T-helper 2 cell treated with Interferon-gamma antibody and Interleukin-4, amounts not matched to agents 5 μg/mL and 100 μg/mL, for 36 hours (primary cell): Measurements from ENCODE around the gene UNC5C.
"Not testable (repeated sequence)": the region's sequence is repeated elsewhere in the genome, so short reads cannot be mapped to it uniquely, and the experiment has no call there.

Experiments used
- DNase-seq: peaks from one replicate; pipeline ENCODE4 v3.0.0; 2021; ENCODE audit warnings: low spot score
- H3K27ac Mint-ChIP-seq: one replicate; pipeline ENCODE4 v1.8.0; 2021; ENCODE audit warnings: mild to moderate bottlenecking, mixed read lengths
- H3K27me3 Mint-ChIP-seq: one replicate; pipeline ENCODE4 v1.8.0; 2021; ENCODE audit warnings: low read depth, mixed read lengths
- H3K36me3 Mint-ChIP-seq: one replicate; pipeline ENCODE4 v1.8.0; 2021; ENCODE audit warnings: low read depth, mixed read lengths
- H3K4me1 Mint-ChIP-seq: one replicate; pipeline ENCODE4 v1.8.0; 2021; ENCODE audit warnings: low read depth, mixed read lengths
- H3K4me3 Mint-ChIP-seq: one replicate; pipeline ENCODE4 v1.8.0; 2022; ENCODE audit warnings: mild to moderate bottlenecking, moderate library complexity, mixed read lengths
- H3K9me3 Mint-ChIP-seq: one replicate; pipeline ENCODE4 v1.8.0; 2021; ENCODE audit warnings: mixed read lengths

The UNC5C gene

GRCh38 chr4:95159384-95159783 lies 389.4 kb downstream of the UNC5C start:
- Mint-ChIP-seq H3K27ac (no peak overlapping the region), H3K4me3 (no peak overlapping the region), H3K36me3 (no peaks in the 10 kb centered on the region), H3K4me1 (peaks cover 26% of the 10 kb centered on the region), H3K27me3 (peaks cover 8% of the 10 kb centered on the region), H3K9me3 (no peaks in the 10 kb centered on the region)
- no peak for DNase-seq

GRCh38 chr4:95158626-95159025 lies 390.1 kb downstream of the UNC5C start:
- H3K4me1 Mint-ChIP-seq, result peaks cover 26% of the 10 kb centered on the region
- no peaks in the 10 kb centered on the region for H3K9me3 Mint-ChIP-seq
- H3K27me3 Mint-ChIP-seq, result peaks cover 8% of the 10 kb centered on the region

GRCh38 chr4:95158045-95158444 lies 390.7 kb downstream of the UNC5C start:
- Mint-ChIP-seq H3K27ac (no peak overlapping the region), H3K4me1 (peaks cover 26% of the 10 kb centered on the region), H3K36me3 (no peaks in the 10 kb centered on the region)

More at GRCh38 chr4:95158626-95159025, 390.1 kb downstream of the UNC5C start:
- no peak overlapping the region for H3K4me3 Mint-ChIP-seq
- no peaks in the 10 kb centered on the region for H3K36me3 Mint-ChIP-seq
- H3K27ac Mint-ChIP-seq, result no peak overlapping the region
- DNase-seq, result no peak

GRCh38 chr4:95157596-95157995 lies 391.2 kb downstream of the UNC5C start:
- Mint-ChIP-seq H3K4me3 (no peak overlapping the region), H3K27me3 (peaks cover 6% of the 10 kb centered on the region), H3K9me3 (no peaks in the 10 kb centered on the region), H3K36me3 (no peaks in the 10 kb centered on the region), H3K27ac (no peak overlapping the region), H3K4me1 (peaks cover 26% of the 10 kb centered on the region)
- no peak for DNase-seq

More at GRCh38 chr4:95158045-95158444, 390.7 kb downstream of the UNC5C start:
- Mint-ChIP-seq H3K27me3 (peaks cover 8% of the 10 kb centered on the region), H3K4me3 (no peak overlapping the region), H3K9me3 (no peaks in the 10 kb centered on the region)
- DNase-seq, result no peak

GRCh38 chr4:95156452-95156765 lies 392.4 kb downstream of the UNC5C start:
- Mint-ChIP-seq H3K9me3 (no peaks in the 10 kb centered on the region), H3K27ac (peak overlapping the region; percentile 92), H3K4me1 (peaks cover 26% of the 10 kb centered on the region), H3K4me3 (peak overlapping the region; percentile 72), H3K27me3 (peaks cover 6% of the 10 kb centered on the region), H3K36me3 (no peaks in the 10 kb centered on the region)
- DNase-seq, result no peak

- Mint-ChIP-seq H3K4me3 (peak overlapping the region; percentile 72), H3K27ac (peak overlapping the region; percentile 92)
Measured at GRCh38 chr4:95155759-95156451, 392.9 kb downstream of the UNC5C start.

GRCh38 chr4:95153182-95153581 lies 395.6 kb downstream of the UNC5C start:
- no peak for DNase-seq
- H3K36me3 Mint-ChIP-seq, result no peaks in the 10 kb centered on the region
- H3K4me1 Mint-ChIP-seq, result peaks cover 21% of the 10 kb centered on the region
- no peaks in the 10 kb centered on the region for H3K27me3 Mint-ChIP-seq
- no peak overlapping the region for H3K4me3 Mint-ChIP-seq
- no peak overlapping the region for H3K27ac Mint-ChIP-seq
- no peaks in the 10 kb centered on the region for H3K9me3 Mint-ChIP-seq

More at GRCh38 chr4:95155759-95156451, 392.9 kb downstream of the UNC5C start:
- Mint-ChIP-seq H3K4me1 (peaks cover 26% of the 10 kb centered on the region), H3K27me3 (peaks cover 6% of the 10 kb centered on the region), H3K36me3 (no peaks in the 10 kb centered on the region), H3K9me3 (no peaks in the 10 kb centered on the region)
- no peak for DNase-seq

GRCh38 chr4:95151255-95151654 lies 397.5 kb downstream of the UNC5C start:
- no peaks in the 10 kb centered on the region for H3K36me3 Mint-ChIP-seq
- no peak overlapping the region for H3K27ac Mint-ChIP-seq
- H3K27me3 Mint-ChIP-seq, result peaks cover 4% of the 10 kb centered on the region
- no peak for DNase-seq
- peaks cover 15% of the 10 kb centered on the region for H3K4me1 Mint-ChIP-seq
- no peak overlapping the region for H3K4me3 Mint-ChIP-seq
- no peaks in the 10 kb centered on the region for H3K9me3 Mint-ChIP-seq

GRCh38 chr4:95142932-95143331 lies 405.8 kb downstream of the UNC5C start:
- H3K27ac Mint-ChIP-seq, result no peak overlapping the region
- DNase-seq, result no peak
- peaks cover 7% of the 10 kb centered on the region for H3K9me3 Mint-ChIP-seq
- no peaks in the 10 kb centered on the region for H3K4me1 Mint-ChIP-seq
- H3K4me3 Mint-ChIP-seq, result no peak overlapping the region
- H3K36me3 Mint-ChIP-seq, result no peaks in the 10 kb centered on the region
- H3K27me3 Mint-ChIP-seq, result peaks cover 21% of the 10 kb centered on the region

GRCh38 chr4:95141361-95141760 lies 407.4 kb downstream of the UNC5C start:
- Mint-ChIP-seq H3K9me3 (peaks cover 12% of the 10 kb centered on the region), H3K4me1 (no peaks in the 10 kb centered on the region), H3K27ac (no peak overlapping the region), H3K4me3 (no peak overlapping the region), H3K27me3 (peaks cover 28% of the 10 kb centered on the region), H3K36me3 (no peaks in the 10 kb centered on the region)
- no peak for DNase-seq

- H3K27ac Mint-ChIP-seq, H3K4me1 Mint-ChIP-seq, DNase-seq, H3K4me3 Mint-ChIP-seq, H3K36me3 Mint-ChIP-seq: not testable (repeated sequence)
- Mint-ChIP-seq H3K9me3 (peaks cover 13% of the 10 kb centered on the region), H3K27me3 (peaks cover 21% of the 10 kb centered on the region)
Measured at GRCh38 chr4:95139424-95139823, 409.3 kb downstream of the UNC5C start.

- DNase-seq, H3K4me1 Mint-ChIP-seq, H3K9me3 Mint-ChIP-seq, H3K4me3 Mint-ChIP-seq, H3K36me3 Mint-ChIP-seq, H3K27ac Mint-ChIP-seq: not testable (repeated sequence)
- H3K27me3 Mint-ChIP-seq, result peaks cover 22% of the 10 kb centered on the region
Measured at GRCh38 chr4:95134016-95134415, 414.8 kb downstream of the UNC5C start.

GRCh38 chr4:95129821-95130311 lies 418.9 kb downstream of the UNC5C start:
- no peaks in the 10 kb centered on the region for H3K36me3 Mint-ChIP-seq
- peaks cover 19% of the 10 kb centered on the region for H3K27me3 Mint-ChIP-seq
- DNase-seq, result no peak
- no peaks in the 10 kb centered on the region for H3K9me3 Mint-ChIP-seq
- peaks cover 4% of the 10 kb centered on the region for H3K4me1 Mint-ChIP-seq
- H3K4me3 Mint-ChIP-seq, result no peak overlapping the region
- H3K27ac Mint-ChIP-seq, result no peak overlapping the region

- Mint-ChIP-seq H3K36me3 (no peaks in the 10 kb centered on the region), H3K27ac (no peak overlapping the region), H3K4me1 (peaks cover 4% of the 10 kb centered on the region), H3K27me3 (peaks cover 20% of the 10 kb centered on the region), H3K9me3 (no peaks in the 10 kb centered on the region), H3K4me3 (no peak overlapping the region)
- no peak for DNase-seq
Measured at GRCh38 chr4:95129031-95129430, 419.7 kb downstream of the UNC5C start.
